ENCODE results near the gene GDE1.
A peak's percentile ranks its signal among the peaks of the same experiment; 100 is the strongest.

The GDE1 gene

GRCh38 chr16:19523559-19524355, 1.9 kb upstream of the GDE1 start, which contains the start of gene CCP110:
CCP110 (plus strand) TSS chr16:19523942; CDS start chr16:19527882, 3,940 bp downstream.
- peak; percentile 97 for DNase-seq

GRCh38 chr16:19523184-19523558, 1.3 kb upstream of the GDE1 start:
- DNase-seq = no peak

- DNase-seq = no peak
Measured at GRCh38 chr16:19522760-19523159, 862 bp upstream of the GDE1 start.

- DNase-seq = no peak
Measured at GRCh38 chr16:19522397-19522732, 467 bp upstream of the GDE1 start.

- peak; percentile 42 for DNase-seq
Measured at GRCh38 chr16:19520861-19521331, 1.0 kb downstream of the GDE1 start.

DNA sequence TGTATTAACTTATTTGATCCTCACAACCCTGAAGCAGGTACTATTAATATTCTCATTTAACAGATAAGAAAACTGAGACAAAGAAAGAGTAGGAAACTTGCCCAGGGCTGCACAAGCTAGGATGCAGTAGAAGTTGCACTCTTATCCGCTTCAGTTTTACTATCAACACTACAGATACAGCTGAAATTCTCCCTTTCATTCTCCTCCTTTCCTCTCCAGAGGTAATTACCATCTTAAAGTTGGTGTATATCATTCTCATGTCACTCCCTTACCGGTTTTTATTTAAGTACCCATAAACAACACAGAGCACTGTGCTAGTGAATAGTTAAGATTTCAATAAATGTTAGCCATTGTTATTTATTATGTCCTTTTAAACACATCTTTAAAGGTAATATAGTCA, 3.5 kb downstream of the GDE1 start:
- DNase-seq = no peak

DNA sequence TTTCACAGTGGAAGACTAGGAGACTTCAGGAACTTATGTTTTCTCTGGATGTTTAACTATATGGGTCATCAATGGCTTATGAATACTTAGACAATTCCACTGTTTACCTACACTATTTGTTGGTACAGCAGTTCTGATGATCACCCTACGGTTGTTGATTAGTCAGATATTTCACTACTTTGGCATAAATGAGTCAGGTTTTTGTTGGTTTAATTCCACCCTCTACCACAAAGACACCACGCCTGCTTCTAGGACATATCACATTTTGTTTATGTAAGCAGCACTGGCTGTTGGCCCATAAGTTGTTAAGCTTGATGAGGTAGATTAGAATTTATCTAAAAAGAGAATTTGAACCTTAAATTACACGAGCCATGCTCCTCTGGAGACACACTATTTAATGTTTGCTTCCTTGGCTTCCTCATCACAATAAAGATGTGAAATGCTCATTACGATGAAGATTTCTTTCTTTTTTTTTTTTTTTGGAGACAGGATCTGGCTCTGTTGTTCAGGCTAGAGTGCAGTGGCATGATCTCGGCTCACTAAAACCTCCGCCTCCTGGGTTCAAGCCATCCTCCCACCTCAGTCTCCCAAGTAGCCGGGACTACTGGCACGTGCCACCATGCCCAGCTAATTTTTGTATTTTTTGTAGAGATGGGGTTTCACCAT, 4.3 kb downstream of the GDE1 start:
- DNase-seq = peak; percentile 73

DNA sequence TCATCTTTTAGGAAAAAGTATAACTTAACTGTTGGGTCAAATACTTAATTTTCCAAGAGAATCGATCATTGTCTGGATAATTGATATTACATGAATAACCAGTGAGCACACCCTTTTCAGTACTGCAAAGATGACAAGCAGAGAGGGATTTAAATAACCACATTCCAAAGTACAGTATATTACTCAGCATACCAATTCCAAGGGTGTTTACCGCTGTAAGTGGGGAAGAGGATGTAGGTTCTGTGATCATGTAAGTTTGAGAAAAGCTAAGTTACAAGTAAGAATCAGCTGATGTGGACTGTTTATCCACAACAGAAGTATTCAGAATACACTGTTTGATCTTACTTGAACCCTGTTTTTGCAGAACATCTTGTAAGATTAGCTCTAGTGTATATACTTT, 6.1 kb downstream of the GDE1 start:
- no peak for DNase-seq

DNA sequence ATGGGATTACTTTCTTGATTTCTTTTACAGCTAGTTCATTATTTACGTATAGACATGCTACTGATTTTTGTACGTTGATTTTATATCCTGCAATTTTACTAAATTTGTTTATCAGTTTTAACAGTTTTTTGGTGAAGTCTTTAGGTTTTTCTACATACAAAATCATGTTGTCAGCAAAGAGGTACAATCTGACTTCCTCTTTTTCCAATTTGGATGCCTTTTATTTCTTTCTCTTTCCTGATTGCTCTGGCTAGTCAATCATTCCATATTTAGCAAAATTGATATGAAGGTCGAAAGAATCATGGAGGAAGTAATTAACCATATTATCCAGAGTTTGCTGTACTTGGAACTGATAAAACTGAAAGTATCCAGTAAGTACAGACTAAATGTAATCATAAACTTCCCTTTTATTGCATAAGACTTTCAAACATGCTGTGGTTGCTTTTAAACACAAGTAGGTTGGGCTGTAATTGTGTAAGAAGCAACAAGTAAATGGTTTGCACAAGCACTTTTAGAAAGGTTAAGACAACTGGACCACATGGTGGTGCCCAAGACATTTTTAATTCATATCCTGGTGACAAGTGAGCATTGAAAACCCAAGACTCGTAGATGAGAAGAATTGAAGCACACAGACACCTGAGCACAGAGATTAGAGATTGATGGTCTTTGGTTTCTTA, 8.4 kb downstream of the GDE1 start:
- no peak for DNase-seq

- no peak for DNase-seq
Measured at GRCh38 chr16:19512297-19512696, 9.6 kb downstream of the GDE1 start.

- no peak for DNase-seq
Measured at GRCh38 chr16:19507867-19508266, 14.0 kb downstream of the GDE1 start.

GRCh38 chr16:19506965-19507364, 14.9 kb downstream of the GDE1 start:
- no peak for DNase-seq

DNA sequence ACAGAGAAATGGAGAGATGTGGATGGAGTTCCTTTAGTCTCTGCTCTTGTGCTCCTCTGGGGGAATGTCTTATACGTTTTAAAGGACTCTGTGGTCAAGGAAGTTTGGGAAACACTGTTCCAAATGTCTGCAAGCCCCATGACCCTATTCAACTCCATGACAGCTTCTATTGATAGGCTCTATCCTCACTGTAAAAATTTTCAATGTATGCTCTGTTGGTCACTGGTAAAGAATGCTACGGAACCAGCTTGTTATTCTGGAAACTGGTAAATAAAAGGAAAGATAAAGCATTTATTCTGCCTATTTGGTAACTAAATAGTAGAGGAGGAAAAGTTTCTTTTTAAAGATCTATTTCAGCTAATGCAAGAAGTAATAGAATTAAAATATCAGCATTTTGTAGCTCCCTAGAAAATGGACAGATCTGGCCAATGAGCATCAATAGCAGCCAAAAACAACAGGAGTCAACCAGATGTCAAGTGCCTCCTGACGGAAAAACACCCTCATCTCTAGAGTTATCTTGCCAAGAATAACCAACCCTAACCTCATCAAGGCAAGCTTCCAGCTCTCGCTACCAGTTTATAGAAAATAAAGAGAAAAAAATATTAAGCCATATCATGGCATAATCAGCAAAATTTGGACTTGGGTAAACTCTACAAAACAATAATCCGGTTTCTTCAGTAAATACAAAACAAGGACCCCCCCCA, 16.1 kb downstream of the GDE1 start:
- no peak for DNase-seq

GRCh38 chr16:19503461-19504075, 18.3 kb downstream of the GDE1 start:
- DNase-seq = no peak

DNA sequence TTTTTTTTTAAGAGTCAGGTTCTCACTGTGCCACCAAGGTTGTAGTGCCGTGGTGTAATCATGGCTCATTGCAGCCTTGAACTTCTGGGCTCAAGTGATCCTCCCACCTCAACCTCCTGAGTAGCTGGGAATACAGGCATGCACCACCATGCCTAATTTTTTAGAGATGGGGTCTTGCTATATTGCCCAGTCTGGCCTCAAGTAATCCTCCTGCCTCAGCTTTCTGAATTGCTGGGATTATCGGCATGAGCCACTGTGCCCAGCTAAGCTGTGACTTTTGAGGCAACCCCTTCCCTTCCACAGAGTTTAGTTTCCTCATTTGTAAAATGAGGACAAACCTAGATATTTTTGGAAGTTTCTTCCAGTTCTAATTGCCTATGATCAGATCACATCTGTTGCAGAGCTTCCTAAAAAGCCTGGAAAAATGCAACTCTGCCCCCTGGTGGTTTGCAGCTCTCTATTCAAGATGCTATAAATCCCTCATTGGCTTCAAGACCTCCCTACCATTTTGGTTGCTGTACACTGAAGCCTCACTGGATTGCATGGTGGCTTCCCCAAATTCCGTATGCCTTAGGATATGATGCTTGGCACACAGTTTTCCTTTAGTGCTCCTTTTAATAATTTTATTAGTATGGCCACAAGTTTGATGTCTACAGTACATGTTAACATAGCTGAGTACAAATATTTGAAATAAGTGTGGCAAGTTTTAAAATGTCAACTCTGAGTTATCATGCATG, 19.3 kb downstream of the GDE1 start:
- peak; percentile 71 for DNase-seq

GRCh38 chr16:19499481-19499880, 22.4 kb downstream of the GDE1 start:
- no peak for DNase-seq

DNA sequence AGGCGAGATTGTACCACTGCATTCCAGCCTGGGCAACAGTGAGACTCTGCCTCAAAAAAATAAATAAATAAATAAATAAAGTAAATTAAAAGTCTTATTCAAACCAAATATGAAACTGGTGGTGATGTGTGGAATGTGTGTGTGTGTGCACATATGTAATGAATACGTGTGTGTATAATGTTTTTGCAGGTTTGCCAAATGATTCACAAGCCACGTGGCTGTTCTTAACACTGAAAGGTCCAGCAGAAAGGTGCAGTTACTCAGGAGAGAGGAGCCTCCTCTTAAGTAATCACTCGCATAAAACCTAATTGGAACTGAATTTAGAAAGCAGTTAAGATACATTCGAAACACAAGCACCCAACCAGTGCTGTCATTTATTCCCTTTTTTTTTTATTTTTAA, 22.9 kb downstream of the GDE1 start:
- DNase-seq = no peak

GRCh38 chr16:19497176-19497575, 24.7 kb downstream of the GDE1 start:
- DNase-seq = no peak

DNA sequence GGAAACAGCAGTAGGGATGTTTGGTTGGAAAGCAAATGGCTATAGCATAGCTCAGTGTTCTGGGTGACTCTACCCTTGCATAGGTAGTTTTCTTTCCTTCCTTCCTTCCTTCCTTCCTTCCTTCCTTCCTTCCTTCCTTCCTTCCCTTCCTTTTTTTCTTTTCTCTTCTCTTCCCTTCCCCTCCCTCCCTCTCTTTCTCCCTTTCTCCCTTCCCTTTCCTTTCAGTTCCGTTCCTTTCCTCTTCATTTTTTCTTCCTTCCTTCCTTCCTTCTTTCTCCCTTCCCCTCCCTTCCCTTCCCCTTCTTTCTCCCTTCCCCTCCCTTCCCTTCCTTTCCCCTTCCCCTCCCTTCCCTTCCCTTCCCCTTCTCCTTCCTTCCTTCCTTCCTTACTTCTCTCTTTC, 31.3 kb downstream of the GDE1 start:
- DNase-seq = no peak

GRCh38 chr16:19488213-19488640, 33.7 kb downstream of the GDE1 start:
- no peak for DNase-seq

DNA sequence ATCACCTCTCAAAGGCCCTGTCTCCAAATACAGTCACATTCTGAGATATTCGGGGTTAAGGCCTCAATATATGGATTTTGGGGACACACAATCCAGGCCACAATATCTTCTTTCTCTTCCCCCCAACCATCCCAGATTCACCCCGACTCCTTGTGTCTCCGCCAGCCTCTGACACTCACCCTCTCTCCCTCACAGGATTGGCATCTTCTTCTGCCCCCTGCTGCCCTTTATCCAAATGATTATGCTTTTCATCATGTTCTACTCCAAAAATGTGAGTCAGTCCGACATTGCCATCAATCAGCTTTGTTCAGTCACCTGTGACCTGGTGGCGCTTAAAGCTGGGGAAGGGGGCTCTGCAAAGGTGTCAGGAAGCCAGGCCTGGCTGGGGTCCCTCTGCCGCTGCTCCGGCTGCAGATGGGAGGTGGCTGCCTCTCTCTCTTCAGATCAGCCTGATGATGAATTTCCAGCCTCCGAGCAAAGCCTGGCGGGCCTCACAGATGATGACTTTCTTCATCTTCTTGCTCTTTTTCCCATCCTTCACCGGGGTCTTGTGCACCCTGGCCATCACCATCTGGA, 35.1 kb downstream of the GDE1 start:
- no peak for DNase-seq

DNA sequence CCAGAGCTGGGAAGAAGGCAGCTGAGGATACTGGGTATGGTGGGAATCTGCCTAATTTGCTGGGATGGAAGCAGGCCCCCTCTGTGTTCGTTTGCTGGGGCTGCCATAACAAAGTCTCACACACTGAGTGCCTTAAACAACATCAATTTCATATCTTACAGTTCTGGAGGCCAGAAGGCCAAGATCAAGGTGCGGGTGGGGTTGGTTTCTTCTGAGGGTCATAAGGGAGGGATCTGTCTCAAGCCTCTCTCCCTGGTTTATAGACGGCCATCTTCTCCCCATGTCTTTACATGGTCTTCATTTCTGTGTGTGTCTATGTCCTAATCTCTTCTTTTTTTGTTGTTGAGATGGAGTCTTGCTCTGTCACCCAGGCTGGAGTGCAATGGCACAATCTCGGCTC, 35.8 kb downstream of the GDE1 start:
- no peak for DNase-seq

All from activated CD4-positive, alpha-beta T cell treated with anti-CD3 and anti-CD28 coated beads, Interleukin-2, Interleukin-6, amounts not matched to agents 100 ng/mL and 50 ng/mL, durations not matched to agents 16 hours and 8 hours (primary cell).